GM19328 (cell line): ENCODE results near the gene DEPDC1.
"Not testable (repeated sequence)": the region's sequence is repeated elsewhere in the genome, so short reads cannot be mapped to it uniquely, and the experiment has no call there.

Source experiments
- ATAC-seq: cut with Tn5 transposase; IDR thresholded peaks from one replicate; pipeline ENCODE4 v1.9.1; 2021; ENCODE audit warnings: mild to moderate bottlenecking, moderate library complexity; ENCODE audit not compliant: unreplicated experiment

The DEPDC1 gene

GRCh38 chr1:68496680-68497357, at the start of gene DEPDC1:
Gene DEPDC1, minus strand, starts transcription at chr1:68497082. Its CDS starts 83 bp downstream, at chr1:68496999.
- peak; percentile 97 for ATAC-seq

GRCh38 chr1:68544651-68545050, 47.8 kb upstream of the DEPDC1 start:
- no peak for ATAC-seq

GRCh38 chr1:68542586-68542985, 45.7 kb upstream of the DEPDC1 start:
- no peak for ATAC-seq

- ATAC-seq = no peak
Measured at GRCh38 chr1:68538941-68539340, 42.1 kb upstream of the DEPDC1 start.

DNA sequence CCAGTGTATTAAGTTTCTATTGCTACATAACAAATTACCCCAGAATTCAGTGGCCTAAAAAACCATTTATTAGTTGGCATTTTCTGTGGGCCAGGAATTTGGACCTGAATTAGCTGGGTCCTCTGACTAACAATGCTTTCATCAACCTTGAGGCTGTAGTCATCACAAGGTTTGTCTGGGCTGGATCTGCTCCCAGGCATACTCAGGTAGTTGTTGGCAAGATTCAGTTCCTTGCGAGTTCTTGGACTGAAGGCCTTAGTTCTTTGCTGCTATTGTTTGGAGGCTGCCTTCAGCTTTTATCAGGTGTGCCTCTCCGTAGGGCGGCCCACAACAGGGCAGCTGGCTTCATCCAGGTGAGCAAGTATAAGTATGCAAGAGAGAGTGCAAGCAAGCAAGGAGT, 31.4 kb upstream of the DEPDC1 start:
- no peak for ATAC-seq

- no peak for ATAC-seq
Measured at GRCh38 chr1:68525781-68526180, 28.9 kb upstream of the DEPDC1 start.

- no peak for ATAC-seq
Measured at GRCh38 chr1:68521286-68521685, 24.4 kb upstream of the DEPDC1 start.

DNA sequence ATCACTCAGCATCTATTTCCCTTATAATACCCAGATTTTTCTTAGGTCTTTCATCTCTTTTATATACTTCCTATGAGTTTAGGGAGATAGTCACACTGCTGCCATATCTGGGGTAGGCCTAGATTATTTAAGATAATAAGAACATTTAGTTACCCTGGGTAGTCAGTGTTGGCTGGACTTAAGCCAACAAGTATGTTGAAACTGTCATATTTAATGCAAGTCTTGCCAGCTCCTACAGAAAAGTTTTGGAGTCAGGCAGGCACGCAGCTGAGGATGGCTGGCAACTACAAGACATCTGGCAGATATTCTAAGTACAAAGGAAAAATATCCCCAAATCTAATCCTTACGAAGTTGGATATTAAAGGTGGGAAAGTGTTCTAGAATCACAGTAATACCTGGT, 19.2 kb upstream of the DEPDC1 start:
- no peak for ATAC-seq

GRCh38 chr1:68511254-68511653, 14.4 kb upstream of the DEPDC1 start:
- no peak for ATAC-seq

DNA sequence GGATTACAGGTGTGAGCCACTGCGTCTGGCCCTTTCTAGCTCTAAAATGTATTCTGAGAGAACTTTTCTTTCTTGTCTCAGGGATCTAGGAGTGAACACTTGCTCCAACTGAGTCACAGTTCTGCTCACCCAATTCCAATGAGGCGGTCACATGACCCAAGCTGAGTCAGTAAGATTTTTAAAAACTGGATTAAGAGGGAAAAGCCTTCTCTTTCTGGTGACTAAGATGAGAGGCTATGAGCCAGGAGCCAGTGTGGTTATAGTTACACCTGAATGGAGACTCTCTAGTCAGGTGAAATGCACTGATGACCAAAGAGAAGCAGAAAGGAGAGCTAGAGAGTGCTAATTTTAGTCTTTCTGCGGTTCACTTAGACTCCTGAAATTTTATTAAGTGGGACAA, 9.5 kb upstream of the DEPDC1 start:
- ATAC-seq = no peak

DNA sequence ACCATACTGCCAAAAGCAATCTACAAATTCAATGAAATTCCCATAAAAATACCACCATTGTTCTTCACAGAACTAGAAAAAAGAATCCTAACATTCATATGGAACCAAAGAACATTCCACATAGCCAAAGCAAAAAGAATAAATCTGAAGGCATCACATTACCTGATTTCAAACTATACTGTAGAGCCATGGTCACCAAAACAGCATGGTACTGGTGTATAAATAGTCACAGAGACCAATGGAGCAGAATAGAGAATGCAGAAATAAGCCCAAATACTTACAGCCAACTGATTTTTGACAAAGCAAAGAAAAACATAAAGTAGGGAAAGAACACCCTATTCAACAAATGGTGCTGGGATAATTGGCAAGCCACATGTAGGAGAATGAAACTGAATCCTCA, 6.2 kb upstream of the DEPDC1 start:
- ATAC-seq = no peak

DNA sequence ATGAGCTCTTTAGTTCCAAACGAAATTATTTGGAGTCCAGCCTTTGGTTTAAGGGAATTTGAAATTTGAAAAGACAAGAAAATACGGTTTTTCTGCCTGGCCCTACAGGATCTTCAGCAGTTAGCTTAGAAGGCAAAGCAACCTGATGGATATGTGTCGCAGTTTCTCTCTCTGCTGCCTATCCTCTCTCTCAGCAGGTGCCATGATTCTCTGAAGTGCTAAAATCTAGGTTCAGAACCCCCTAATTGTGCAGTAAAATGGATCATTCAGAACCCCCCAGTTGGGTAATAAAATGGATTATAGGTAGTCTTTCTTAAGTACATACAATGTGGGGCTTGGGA, 446 bp upstream of the DEPDC1 start:
- ATAC-seq = peak; percentile 3

DNA sequence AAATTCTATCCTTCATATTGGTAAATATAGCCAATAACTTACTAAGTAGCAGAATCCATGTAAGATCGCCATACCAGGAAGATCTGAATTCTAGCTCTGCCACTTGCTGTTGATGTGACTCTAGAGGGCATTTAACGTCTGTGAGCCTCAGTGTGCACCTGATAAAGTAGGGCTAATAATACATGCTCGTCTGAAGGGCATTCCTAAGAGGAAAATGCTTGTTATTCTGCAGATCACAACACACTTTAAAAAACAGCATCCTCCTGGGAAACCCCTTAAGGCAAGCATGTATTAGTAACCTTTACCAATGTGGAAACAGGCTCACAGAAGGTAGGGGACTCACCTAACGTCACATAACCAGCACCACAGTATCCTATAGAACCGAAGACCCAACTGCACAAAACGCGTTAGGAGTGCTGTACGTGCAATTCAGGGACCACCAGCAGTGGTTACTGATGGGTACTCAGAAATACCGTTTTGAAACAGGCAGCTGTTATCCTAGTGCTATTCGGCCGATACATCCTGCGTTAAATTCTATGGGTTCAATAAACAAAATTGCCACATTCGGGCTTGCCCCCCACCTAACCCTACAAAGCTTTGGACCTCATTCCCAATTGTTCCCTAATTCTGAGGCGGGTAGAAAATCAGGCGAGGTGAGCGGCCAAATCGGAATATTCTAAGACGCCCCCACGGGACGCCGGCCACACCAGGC, 758 bp downstream of the DEPDC1 start:
- peak; percentile 10 for ATAC-seq

- ATAC-seq = no peak
Measured at GRCh38 chr1:68495532-68495931, 1.4 kb downstream of the DEPDC1 start.

- ATAC-seq = no peak
Measured at GRCh38 chr1:68493193-68493592, 3.7 kb downstream of the DEPDC1 start.

GRCh38 chr1:68492255-68492654, 4.6 kb downstream of the DEPDC1 start:
- not testable (repeated sequence) for ATAC-seq

DNA sequence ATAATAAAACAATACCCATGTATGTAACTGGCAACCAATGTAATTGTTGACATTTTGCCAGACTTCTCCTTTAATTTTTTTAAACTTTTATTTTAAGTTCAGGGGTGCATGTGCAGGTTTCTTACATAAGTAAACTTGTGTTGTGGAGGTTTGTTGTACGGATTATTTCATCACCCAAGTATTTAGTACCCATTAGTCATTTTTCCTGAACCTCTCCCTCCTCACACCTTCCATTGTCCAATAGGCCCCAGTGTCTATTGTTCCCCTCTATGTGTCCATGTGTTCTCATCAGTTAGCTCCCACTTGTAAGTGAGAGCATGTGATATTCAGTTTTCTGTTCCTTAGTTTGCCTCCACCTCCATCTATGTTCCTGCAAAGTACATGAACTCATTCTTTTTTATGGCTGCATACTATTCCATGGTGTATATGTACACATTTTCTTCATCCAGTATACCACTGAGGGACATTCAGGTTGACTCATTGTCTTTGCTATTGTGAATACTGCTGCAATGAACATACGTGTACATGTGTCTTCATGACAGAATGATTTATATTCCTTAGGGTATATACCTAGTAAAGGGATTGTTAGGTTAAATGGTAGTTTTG, 6.7 kb downstream of the DEPDC1 start:
- no peak for ATAC-seq

DNA sequence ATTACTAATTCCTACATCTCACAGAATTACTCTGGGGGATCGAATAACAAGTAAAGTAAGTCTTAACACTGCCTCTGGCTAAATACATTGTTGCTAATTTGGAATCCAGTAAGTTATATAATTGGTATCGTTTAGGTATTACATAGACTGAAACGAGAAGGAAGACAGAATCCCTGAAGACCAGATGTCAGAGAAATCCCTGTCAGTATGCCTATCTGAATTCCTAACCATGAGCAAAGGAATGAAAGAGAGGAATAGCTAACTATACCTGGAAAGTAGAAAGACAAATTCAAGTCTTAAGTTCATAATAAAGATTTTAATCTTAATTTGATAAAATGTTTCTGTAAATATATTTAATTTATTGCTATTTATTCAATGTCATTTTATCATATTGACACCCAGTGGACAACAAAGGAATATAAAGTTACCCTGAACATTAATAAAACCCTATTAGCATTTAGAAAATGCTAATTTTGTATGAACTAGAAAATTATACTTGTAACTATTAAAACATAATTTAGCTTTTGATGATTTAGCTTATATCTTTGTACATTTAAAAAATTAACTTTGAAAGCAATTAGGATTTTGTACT, 11.4 kb downstream of the DEPDC1 start:
- ATAC-seq = no peak

DNA sequence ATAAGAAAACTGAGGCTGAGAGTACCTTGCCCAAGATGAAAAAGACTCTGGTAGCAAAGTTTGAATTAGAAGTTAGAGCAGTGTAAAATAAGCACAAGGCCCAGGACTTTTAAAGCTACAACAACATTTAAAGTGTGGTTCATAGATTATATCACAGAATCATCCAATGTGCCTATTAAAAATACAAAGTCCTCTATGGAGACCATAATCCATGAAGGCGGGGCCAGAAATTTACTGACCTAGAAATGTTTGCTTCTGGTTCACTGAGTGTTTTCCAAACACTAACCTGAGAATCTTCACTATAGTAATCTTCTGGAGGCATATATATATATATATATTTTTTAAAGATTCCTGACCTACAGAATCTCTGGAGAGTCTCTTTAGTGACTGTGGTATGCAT, 12.3 kb downstream of the DEPDC1 start:
- ATAC-seq = no peak

DNA sequence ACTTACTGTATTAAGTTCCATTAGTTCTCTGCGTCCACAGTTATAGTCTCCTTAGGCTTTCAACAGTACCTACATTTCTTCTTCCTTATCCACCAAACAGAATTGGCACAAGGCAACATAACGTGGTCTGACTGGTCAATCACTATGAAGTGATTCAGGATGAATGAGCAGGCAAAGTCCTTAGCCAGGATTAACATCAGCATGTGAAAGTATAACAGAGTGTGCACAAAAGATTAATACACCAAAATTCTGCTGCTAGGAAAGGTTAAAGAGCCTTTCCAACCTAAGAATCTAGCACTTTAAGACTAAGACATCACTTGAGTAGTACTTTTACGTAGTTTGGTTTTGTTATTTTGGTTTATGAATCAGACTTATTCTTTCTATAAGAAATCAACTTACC, 15.8 kb downstream of the DEPDC1 start:
- ATAC-seq = no peak

- ATAC-seq = no peak
Measured at GRCh38 chr1:68479501-68479900, 17.4 kb downstream of the DEPDC1 start.

DNA sequence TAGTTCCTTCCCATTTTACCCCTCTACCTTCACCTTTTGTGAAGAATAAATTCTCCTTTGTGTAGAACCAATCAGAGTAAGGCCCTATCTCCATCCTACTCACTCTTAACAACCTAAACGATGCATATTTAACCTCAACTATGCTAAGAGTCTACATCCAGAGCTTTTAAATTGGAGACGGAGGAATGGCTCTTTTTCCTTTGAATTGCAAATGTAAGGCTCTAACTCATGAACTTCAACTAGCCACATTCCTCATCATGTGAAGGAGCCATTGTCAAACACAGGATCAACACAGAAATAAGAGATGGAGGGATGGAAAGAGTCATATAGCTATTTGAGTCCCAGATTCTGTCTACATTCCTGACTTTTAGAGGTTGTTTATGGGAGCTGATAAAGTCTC, 18.2 kb downstream of the DEPDC1 start:
- ATAC-seq = no peak
